Measurements from ENCODE around the gene XXYLT1. TPM values are rescaled to one million over a fixed set of nuclear protein-coding genes. Genes with fewer than 3 reads are reported as not detected.

XXYLT1 gene
- polyA plus RNA-seq, 6 donors from 2014 or later: 1.7 to 3.7 (median 3.6) TPM; not detected in 1

GRCh38 chr3:195185583-195185982 is 85.4 kb downstream of the XXYLT1 start:
- Mint-ChIP-seq H3K27ac (peak overlapping the region in 4 of 6 donors; percentile 34 to 77 (median 55)), H3K9me3 (peaks cover 0 to 7% (median 3%) of the 10 kb centered on the region in 7 donors), H3K4me3 (peak overlapping the region in 1 of 8 donors; percentile 63), H3K27me3 (peaks cover 0 to 4% (median 0%) of the 10 kb centered on the region in 3 donors), H3K4me1 (peaks cover 19 to 21% (median 20%) of the 10 kb centered on the region in 3 donors), H3K36me3 (no peaks in the 10 kb centered on the region)
- peak in 1 of 2 donors; percentile 56 for ATAC-seq (ENCODE audit: low read depth in 2 of 2)
- DNase-seq: no peak

- Mint-ChIP-seq H3K4me1 (peaks cover 20 to 24% (median 21%) of the 10 kb centered on the region in 3 donors), H3K4me3 (peak overlapping the region in 1 of 8 donors; percentile 6), H3K9me3 (peaks cover 0 to 4% (median 3%) of the 10 kb centered on the region in 7 donors), H3K27ac (peak overlapping the region in 2 of 6 donors; percentile 26 to 38), H3K27me3 (peaks cover 0 to 7% (median 4%) of the 10 kb centered on the region in 3 donors), H3K36me3 (no peaks in the 10 kb centered on the region)
- DNase-seq: no peak
- ATAC-seq (ENCODE audit: low read depth in 2 of 2): no peak
Observed at GRCh38 chr3:195184716-195185421, 86.1 kb downstream of the XXYLT1 start.

GRCh38 chr3:195183071-195183776 is 87.7 kb downstream of the XXYLT1 start:
- ATAC-seq (ENCODE audit: low read depth in 2 of 2) (no peak), DNase-seq (no peak)
- Mint-ChIP-seq H3K4me1 (peaks cover 21 to 28% (median 26%) of the 10 kb centered on the region in 3 donors), H3K9me3 (peaks cover 0 to under 1% (median 0%) of the 10 kb centered on the region in 7 donors), H3K27me3 (peaks cover 4 to 22% (median 19%) of the 10 kb centered on the region in 3 donors), H3K36me3 (peaks cover 0 to 1% of the 10 kb centered on the region in 2 donors), H3K4me3 (no peak overlapping the region), H3K27ac (no peak overlapping the region)

DNA sequence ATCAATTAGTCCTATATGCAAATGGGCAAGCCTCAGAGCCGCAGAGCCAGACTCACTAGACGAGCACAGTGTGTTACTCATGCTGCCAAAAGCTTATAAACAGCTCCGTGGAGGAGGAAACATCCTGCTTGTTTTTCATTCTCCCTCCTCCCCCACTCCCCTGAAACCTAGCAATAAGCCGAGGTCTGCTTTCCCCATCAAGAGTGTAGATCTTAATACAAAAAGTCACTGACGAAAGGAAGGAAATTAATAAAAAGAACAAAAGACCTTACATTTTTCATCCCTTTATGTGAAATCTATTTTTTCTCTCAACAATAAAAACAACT is 88.5 kb downstream of the XXYLT1 start:
- peaks cover 2 to 5% of the 10 kb centered on the region in 2 donors for H3K36me3 Mint-ChIP-seq
- peaks cover 10 to 27% (median 22%) of the 10 kb centered on the region in 3 donors for H3K27me3 Mint-ChIP-seq
- peaks cover 0 to 1% (median 0%) of the 10 kb centered on the region in 7 donors for H3K9me3 Mint-ChIP-seq
- no peak overlapping the region for H3K4me3 Mint-ChIP-seq
- H3K4me1 Mint-ChIP-seq: peaks cover 21 to 29% (median 28%) of the 10 kb centered on the region in 3 donors
- H3K27ac Mint-ChIP-seq: peak overlapping the region in 1 of 6 donors; percentile 8
- DNase-seq (no peak), ATAC-seq (ENCODE audit: low read depth in 2 of 2) (no peak)

- H3K9me3 Mint-ChIP-seq: peaks cover 0 to 1% (median 0%) of the 10 kb centered on the region in 7 donors
- peaks cover 21 to 32% (median 29%) of the 10 kb centered on the region in 3 donors for H3K4me1 Mint-ChIP-seq
- peaks cover 15 to 32% (median 26%) of the 10 kb centered on the region in 3 donors for H3K27me3 Mint-ChIP-seq
- no peak overlapping the region for H3K27ac Mint-ChIP-seq
- peaks cover 5 to 7% of the 10 kb centered on the region in 2 donors for H3K36me3 Mint-ChIP-seq
- no peak for DNase-seq
- H3K4me3 Mint-ChIP-seq: no peak overlapping the region
- no peak for ATAC-seq (ENCODE audit: low read depth in 2 of 2)
Observed at GRCh38 chr3:195181741-195182469, 89.1 kb downstream of the XXYLT1 start.

DNA sequence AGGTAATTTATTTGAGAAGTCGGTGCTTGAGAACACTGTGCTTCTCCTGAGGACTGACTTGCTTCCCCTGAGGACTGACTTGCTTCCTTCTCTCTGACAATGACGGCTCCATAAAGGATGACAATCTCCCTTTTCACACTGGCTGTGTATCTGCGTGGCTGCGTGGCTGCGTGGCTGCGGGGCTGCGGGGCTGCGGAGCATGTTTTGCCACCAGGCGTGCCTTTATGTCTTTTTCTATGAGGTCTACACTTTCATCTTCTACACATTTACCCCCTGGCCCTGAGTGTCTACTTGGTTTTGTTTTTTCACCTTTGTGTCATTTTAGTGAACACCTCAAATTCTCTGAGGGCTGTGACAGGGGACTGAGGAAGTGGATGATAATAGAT is 89.9 kb downstream of the XXYLT1 start:
- Mint-ChIP-seq H3K36me3 (peaks cover 5 to 7% of the 10 kb centered on the region in 2 donors), H3K27me3 (peaks cover 16 to 32% (median 26%) of the 10 kb centered on the region in 3 donors), H3K4me3 (no peak overlapping the region), H3K27ac (peak overlapping the region in 3 of 6 donors; percentile 54 to 90 (median 76)), H3K4me1 (peaks cover 15 to 26% (median 23%) of the 10 kb centered on the region in 3 donors), H3K9me3 (peaks cover 0 to 1% (median 0%) of the 10 kb centered on the region in 7 donors)
- DNase-seq (no peak), ATAC-seq (ENCODE audit: low read depth in 2 of 2) (no peak)

DNA sequence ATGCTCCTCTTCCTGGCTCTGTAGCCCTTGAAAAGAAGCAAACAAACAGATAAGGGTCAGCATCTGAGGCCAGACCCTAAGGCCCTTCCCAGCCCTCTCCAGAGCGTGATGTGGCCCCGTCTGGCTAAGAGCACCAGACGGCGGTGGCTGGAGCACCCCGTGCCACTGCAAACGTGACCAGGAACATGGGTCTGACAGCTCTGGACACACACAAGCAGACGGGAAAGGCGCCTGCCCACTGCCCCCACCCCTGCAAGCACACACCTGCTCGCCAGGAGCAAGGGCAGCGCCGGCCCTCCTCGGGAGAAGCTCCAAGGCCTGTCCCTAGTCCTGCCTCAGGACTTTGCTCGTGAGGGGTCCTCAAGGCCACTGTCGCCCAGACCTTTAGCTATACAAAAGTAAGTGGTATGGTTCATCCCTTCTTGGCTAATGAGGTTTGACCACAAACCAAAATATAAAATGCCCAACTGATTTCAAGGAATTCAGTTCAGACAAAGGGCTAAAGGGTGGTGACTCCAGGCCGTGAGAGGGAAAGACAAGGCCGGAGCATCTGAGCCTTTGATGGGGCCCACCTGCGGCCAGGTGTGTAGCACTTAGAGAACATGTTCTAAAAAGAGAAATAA is 90.4 kb downstream of the XXYLT1 start:
- H3K27ac Mint-ChIP-seq: peak overlapping the region in 1 of 6 donors; percentile 66
- H3K4me1 Mint-ChIP-seq: peaks cover 10 to 21% (median 18%) of the 10 kb centered on the region in 3 donors
- DNase-seq: no peak
- peaks cover 16 to 32% (median 26%) of the 10 kb centered on the region in 3 donors for H3K27me3 Mint-ChIP-seq
- ATAC-seq (ENCODE audit: low read depth in 2 of 2): no peak
- peaks cover 0 to 1% (median 0%) of the 10 kb centered on the region in 7 donors for H3K9me3 Mint-ChIP-seq
- peak overlapping the region in 1 of 8 donors; percentile 36 for H3K4me3 Mint-ChIP-seq
- peaks cover 5 to 7% of the 10 kb centered on the region in 2 donors for H3K36me3 Mint-ChIP-seq

GRCh38 chr3:195179776-195180489 is 91.0 kb downstream of the XXYLT1 start:
- Mint-ChIP-seq H3K4me3 (peak overlapping the region in 1 of 8 donors; percentile 36), H3K27me3 (peaks cover 16 to 32% (median 26%) of the 10 kb centered on the region in 3 donors)

DNA sequence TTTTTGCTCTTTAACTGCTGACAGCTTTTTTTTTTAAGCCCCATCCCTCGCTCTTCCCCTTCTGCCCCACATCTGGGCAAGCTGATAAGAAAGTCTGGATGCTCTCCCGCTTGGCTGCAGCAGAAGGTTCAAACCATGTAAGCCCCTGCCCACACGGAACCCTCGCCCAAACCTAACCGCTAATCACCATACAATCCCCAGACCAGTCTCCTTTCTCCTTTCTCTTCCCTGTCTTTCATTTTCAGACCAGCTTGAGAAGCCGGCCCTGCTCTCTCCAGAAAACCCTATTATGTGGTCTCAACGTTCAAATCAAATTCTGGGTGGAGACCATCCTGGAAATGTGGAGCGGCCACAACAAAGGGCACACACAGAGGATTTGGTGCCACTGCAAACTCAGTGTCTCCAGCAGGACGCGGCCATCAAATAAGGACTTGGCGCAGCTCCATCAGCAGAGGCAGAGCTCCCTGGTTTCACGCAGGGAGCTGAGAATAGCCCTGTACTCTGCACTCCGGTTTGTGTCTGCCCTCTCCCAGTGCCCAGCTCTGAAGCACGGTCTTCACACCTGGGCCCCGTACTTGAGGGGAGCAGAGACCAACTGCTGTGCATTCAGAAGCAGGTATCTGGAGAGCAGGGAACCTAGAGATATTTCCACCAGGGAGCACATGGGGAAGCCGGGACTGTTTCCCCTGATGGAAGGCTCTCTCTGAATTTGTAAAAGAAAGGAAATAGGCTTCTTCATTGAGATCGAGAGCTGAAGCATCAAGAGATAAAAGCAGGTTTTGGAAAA is 92.6 kb downstream of the XXYLT1 start:
- Mint-ChIP-seq H3K9me3 (peaks cover 0 to 1% (median 0%) of the 10 kb centered on the region in 7 donors), H3K27me3 (peaks cover 16 to 32% (median 26%) of the 10 kb centered on the region in 3 donors), H3K4me3 (no peak overlapping the region), H3K36me3 (peaks cover 5 to 7% of the 10 kb centered on the region in 2 donors), H3K27ac (peak overlapping the region in 2 of 6 donors; percentile 63 to 79), H3K4me1 (peaks cover 0 to 13% (median 11%) of the 10 kb centered on the region in 3 donors)
- DNase-seq: no peak
- no peak for ATAC-seq (ENCODE audit: low read depth in 2 of 2)

More at GRCh38 chr3:195179776-195180489, 91.0 kb downstream of the XXYLT1 start:
- DNase-seq (no peak), ATAC-seq (ENCODE audit: low read depth in 2 of 2) (no peak)
- H3K36me3 Mint-ChIP-seq: peaks cover 5 to 7% of the 10 kb centered on the region in 2 donors
- peaks cover 5 to 16% (median 14%) of the 10 kb centered on the region in 3 donors for H3K4me1 Mint-ChIP-seq
- H3K27ac Mint-ChIP-seq: peak overlapping the region in 1 of 6 donors; percentile 66
- peaks cover 0 to 1% (median 0%) of the 10 kb centered on the region in 7 donors for H3K9me3 Mint-ChIP-seq

DNA sequence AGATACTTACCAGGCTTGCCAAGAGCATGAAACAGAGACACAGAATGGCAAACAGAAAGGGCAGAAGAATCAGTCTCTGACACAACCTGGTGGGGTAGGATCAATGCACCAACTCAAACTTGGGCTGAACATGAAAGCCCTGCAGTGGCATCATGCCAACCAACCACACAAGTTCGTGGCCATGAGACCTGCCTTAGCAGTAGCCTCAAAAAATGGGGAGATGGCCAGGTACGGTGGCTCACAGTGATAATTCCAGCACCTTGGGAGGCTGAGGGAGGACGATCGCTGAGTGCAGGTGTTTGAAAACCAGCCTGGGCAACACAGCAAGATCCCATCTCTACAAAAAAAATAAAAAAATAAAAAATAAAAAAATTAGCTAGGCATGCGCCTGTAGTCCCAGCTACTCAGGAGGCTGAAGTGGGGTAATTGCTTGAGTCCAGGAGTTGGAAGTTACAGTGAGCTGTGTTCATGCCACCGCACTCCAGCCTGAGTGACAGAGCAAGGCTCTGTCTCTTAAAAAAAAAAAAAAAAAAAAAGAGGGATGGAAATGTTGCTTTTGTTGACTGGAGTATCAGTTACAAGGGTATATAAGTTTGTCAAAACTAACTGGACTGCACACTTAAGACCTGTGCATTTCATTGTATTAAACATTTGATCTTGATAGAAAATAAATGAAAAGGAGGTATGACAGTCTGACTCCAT is 93.4 kb downstream of the XXYLT1 start:
- peaks cover 0 to 1% (median 0%) of the 10 kb centered on the region in 7 donors for H3K9me3 Mint-ChIP-seq
- H3K27me3 Mint-ChIP-seq: peaks cover 21 to 36% (median 30%) of the 10 kb centered on the region in 3 donors
- H3K36me3 Mint-ChIP-seq: peaks cover 5 to 7% of the 10 kb centered on the region in 2 donors
- no peak overlapping the region for H3K4me3 Mint-ChIP-seq
- DNase-seq: no peak
- ATAC-seq (ENCODE audit: low read depth in 2 of 2): no peak
- peaks cover 0 to 19% (median 11%) of the 10 kb centered on the region in 3 donors for H3K4me1 Mint-ChIP-seq
- no peak overlapping the region for H3K27ac Mint-ChIP-seq

DNA sequence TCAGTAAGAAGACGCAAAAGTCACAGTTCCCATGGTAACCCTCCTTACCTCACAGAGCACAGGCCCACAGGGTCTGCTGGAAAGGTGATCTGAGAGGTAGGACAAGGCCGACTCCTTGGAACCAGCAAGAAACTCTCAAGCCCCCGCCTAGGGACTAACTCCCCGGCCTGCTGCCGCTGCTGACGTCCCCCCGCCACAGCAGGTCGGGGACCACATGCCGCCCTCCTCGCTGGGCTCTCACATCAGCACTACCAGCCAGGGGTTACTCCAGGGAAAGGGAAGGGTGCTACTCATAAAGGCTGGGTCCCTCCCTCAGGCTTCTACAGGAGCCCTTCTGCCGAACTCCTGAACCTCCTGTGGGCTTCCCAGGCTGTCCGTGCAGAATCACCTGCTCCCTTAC is 94.2 kb downstream of the XXYLT1 start:
- peaks cover 26 to 40% (median 35%) of the 10 kb centered on the region in 3 donors for H3K27me3 Mint-ChIP-seq
- peaks cover 5 to 7% of the 10 kb centered on the region in 2 donors for H3K36me3 Mint-ChIP-seq
- H3K4me1 Mint-ChIP-seq: peaks cover 0 to 23% (median 11%) of the 10 kb centered on the region in 3 donors
- ATAC-seq (ENCODE audit: low read depth in 2 of 2): no peak
- no peak overlapping the region for H3K4me3 Mint-ChIP-seq
- no peak overlapping the region for H3K27ac Mint-ChIP-seq
- peaks cover 0 to 1% (median 0%) of the 10 kb centered on the region in 7 donors for H3K9me3 Mint-ChIP-seq
- DNase-seq: no peak
